Measurements from ENCODE around the gene PRPF38B.
"Not testable (repeated sequence)": the region's sequence is repeated elsewhere in the genome, so short reads cannot be mapped to it uniquely, and the experiment has no call there.

Gene PRPF38B

GRCh38 chr1:108691942-108692723 is at the start of gene PRPF38B:
PRPF38B (plus strand) TSS chr1:108692310; CDS start chr1:108692592, 282 bp downstream.
- peak; percentile 92 for DNase-seq

- peak; percentile 47 for DNase-seq
Measured at GRCh38 chr1:108643492-108644335, 48.4 kb upstream of the PRPF38B start.

- DNase-seq, result peak; percentile 52
Measured at GRCh38 chr1:108644984-108645383, 47.1 kb upstream of the PRPF38B start.

GRCh38 chr1:108645564-108646184 is 46.4 kb upstream of the PRPF38B start:
- DNase-seq, result peak; percentile 27

- DNase-seq, result no peak
Measured at GRCh38 chr1:108646265-108646647, 45.9 kb upstream of the PRPF38B start.

GRCh38 chr1:108646648-108647269 is 45.4 kb upstream of the PRPF38B start:
- DNase-seq, result peak; percentile 89

GRCh38 chr1:108653431-108654105 is 38.5 kb upstream of the PRPF38B start:
- DNase-seq, result no peak

GRCh38 chr1:108657356-108658080 is 34.6 kb upstream of the PRPF38B start:
- no peak for DNase-seq

GRCh38 chr1:108661030-108661609 is 31.0 kb upstream of the PRPF38B start, which contains the start of gene HENMT1:
HENMT1 (minus strand) TSS chr1:108661093; CDS start chr1:108659884, 1,209 bp downstream.
- DNase-seq, result peak; percentile 82

GRCh38 chr1:108663074-108663473 is 29.0 kb upstream of the PRPF38B start:
- DNase-seq, result no peak

- no peak for DNase-seq
Measured at GRCh38 chr1:108664481-108664880, 27.6 kb upstream of the PRPF38B start.

- DNase-seq, result no peak
Measured at GRCh38 chr1:108665067-108665466, 27.0 kb upstream of the PRPF38B start.

GRCh38 chr1:108665771-108666170 is 26.3 kb upstream of the PRPF38B start:
- no peak for DNase-seq

GRCh38 chr1:108667422-108667821 is 24.7 kb upstream of the PRPF38B start:
- DNase-seq, result not testable (repeated sequence)

GRCh38 chr1:108668777-108669176 is 23.3 kb upstream of the PRPF38B start:
- no peak for DNase-seq

GRCh38 chr1:108669679-108670078 is 22.4 kb upstream of the PRPF38B start:
- no peak for DNase-seq

GRCh38 chr1:108670131-108670773 is 21.9 kb upstream of the PRPF38B start:
- DNase-seq, result no peak

GRCh38 chr1:108671143-108671542 is 21.0 kb upstream of the PRPF38B start:
- no peak for DNase-seq

GRCh38 chr1:108678706-108679105 is 13.4 kb upstream of the PRPF38B start:
- peak; percentile 17 for DNase-seq

- DNase-seq, result no peak
Measured at GRCh38 chr1:108679586-108680213, 12.4 kb upstream of the PRPF38B start.

Data from CD4-positive, alpha-beta T cell treated with Interleukin-15 for 1 hour (primary cell).